ENCODE results near the gene MRC1.

DNA sequence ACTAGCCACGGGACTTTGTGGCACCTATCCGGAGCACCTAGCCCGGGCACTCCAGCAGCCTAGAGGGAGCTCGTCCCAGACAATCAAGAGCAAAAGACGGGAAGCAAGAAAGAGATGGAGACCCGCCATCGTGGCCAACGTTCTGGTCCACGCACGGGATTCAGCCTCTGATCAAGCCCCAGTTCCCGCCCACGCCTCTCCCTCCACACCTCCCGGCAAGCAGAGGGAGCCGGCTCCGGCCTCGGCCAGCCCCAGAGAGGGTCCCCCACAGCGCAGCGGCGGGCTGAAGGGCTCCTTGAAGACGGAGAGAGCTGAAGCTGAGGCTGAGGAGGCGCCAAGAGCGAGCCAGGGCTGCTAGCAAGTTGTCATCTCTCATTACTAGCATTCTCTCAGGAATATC is 141.6 kb downstream of the MRC1 start:
- TF ChIP-seq POLR2AphosphoS5 (IDR thresholded peaks at IDR 0.05), result no peak
- TF ChIP-seq, protein P1, sequence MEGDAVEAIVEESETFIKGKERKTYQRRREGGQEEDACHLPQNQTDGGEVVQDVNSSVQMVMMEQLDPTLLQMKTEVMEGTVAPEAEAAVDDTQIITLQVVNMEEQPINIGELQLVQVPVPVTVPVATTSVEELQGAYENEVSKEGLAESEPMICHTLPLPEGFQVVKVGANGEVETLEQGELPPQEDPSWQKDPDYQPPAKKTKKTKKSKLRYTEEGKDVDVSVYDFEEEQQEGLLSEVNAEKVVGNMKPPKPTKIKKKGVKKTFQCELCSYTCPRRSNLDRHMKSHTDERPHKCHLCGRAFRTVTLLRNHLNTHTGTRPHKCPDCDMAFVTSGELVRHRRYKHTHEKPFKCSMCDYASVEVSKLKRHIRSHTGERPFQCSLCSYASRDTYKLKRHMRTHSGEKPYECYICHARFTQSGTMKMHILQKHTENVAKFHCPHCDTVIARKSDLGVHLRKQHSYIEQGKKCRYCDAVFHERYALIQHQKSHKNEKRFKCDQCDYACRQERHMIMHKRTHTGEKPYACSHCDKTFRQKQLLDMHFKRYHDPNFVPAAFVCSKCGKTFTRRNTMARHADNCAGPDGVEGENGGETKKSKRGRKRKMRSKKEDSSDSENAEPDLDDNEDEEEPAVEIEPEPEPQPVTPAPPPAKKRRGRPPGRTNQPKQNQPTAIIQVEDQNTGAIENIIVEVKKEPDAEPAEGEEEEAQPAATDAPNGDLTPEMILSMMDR (IDR thresholded peaks at IDR 0.05), result no peak
